ENCODE results near the gene SLX4IP.

SLX4IP gene

GRCh38 chr20:10670501-10671220 lies 235.6 kb downstream of the SLX4IP start:
- DNase-seq, result no peak

GRCh38 chr20:10671221-10671918 lies 236.3 kb downstream of the SLX4IP start:
- peak; percentile 42 for DNase-seq

- peak; percentile 38 for DNase-seq
These were observed 237.0 kb downstream of the SLX4IP start for GRCh38 chr20:10671919-10672623.

- no peak for DNase-seq
These were observed 237.6 kb downstream of the SLX4IP start for GRCh38 chr20:10672624-10673127.

- no peak for DNase-seq
These were observed 238.2 kb downstream of the SLX4IP start for GRCh38 chr20:10673176-10673841.

- DNase-seq, result peak; percentile 88
These were observed 239.0 kb downstream of the SLX4IP start, which contains the start of gene JAG1 for GRCh38 chr20:10673842-10674683. Gene JAG1, minus strand, starts transcription at chr20:10673999. Its CDS starts 469 bp downstream, at chr20:10673530.

GRCh38 chr20:10674684-10675449 lies 239.8 kb downstream of the SLX4IP start:
- DNase-seq, result peak; percentile 60

GRCh38 chr20:10675450-10675848 lies 240.3 kb downstream of the SLX4IP start:
- DNase-seq, result no peak

- DNase-seq, result no peak
These were observed 241.4 kb downstream of the SLX4IP start for GRCh38 chr20:10676518-10676917.

All from NCI-H1105 (cell line).